Hematopoietic multipotent progenitor cell treated with erythropoietin and hydrocortisone succinate and interleukin-3 and kit ligand, for 6 days (in vitro differentiated cells): Measurements from ENCODE around the gene NCLN.
"Not testable (repeated sequence)": the region's sequence is repeated elsewhere in the genome, so short reads cannot be mapped to it uniquely, and the experiment has no call there.

Source experiments
- DNase-seq: peaks from one replicate; pipeline ENCODE4 v3.0.0-alpha.2; 2015

NCLN gene

DNA sequence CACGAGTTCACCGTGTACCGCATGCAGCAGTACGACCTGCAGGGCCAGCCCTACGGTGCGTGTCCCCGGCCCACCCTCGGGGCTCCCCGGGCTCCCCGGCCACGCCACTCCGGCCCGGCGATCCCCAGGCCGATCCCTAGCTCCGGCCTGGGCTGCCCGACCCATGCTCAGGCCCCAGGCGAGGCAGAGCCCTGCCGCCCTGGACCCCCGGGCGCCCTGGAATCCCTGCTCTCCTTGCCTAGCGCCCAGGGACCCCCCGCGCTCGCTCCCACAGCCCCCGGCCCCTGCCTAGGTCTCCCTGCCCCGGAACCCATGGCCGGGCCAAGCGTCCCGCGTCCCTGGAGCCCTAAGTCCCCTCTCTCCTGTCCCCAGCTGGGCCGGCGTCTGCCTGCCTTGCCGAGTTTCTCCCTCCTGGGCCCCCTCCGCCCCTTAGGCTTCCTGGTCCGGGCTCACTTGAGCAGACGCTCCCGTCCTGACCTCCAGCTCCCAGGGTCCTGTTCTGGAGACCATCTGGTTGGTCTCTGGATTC lies 494 bp downstream of the NCLN start:
- DNase-seq = no peak

GRCh38 chr19:3186891-3187661 lies 1.3 kb downstream of the NCLN start:
- no peak for DNase-seq

DNA sequence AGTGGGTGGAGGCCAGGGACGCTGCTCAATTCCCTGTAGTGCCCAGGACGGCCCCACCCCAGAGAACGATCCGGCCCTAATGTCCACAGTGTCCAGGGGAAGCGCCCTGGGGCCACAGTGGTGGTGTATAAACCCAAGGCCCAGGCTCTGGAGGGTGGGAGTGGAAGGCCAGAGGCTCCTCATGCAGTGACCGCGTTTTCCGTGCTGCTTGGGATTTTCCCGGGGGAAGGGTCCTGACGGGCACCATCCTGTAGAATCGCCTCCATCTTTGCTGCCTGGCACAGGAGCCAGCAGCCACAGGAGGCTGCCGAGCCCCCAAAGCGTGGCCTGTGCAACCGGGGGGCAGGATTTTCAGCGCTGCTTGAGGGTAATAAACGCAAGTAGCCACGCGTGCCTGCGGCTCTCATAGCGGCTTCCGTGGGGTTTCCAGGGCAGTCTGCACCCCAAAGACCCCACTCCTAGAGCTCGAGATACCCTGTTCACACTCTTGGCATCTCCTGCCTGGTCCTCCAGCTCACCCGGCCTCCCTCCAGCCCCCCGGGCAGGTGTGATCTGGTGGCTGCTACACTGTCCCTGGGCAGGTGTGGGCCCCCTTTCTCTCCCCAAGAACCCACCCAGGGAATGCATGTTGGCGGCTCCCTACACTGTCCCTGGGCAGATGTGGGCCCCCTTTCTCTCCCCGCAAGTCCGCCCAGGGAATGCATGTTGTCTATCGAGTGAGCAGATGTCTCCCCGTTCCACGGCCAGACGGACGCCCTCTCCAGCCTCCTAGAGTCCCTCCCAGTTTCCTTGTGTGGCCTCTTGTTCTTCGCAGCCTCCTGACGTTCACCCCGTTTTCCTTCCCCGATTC lies 2.2 kb downstream of the NCLN start:
- DNase-seq = no peak

- DNase-seq = peak; percentile 35
Measured at GRCh38 chr19:3188627-3189596, 3.2 kb downstream of the NCLN start.

DNA sequence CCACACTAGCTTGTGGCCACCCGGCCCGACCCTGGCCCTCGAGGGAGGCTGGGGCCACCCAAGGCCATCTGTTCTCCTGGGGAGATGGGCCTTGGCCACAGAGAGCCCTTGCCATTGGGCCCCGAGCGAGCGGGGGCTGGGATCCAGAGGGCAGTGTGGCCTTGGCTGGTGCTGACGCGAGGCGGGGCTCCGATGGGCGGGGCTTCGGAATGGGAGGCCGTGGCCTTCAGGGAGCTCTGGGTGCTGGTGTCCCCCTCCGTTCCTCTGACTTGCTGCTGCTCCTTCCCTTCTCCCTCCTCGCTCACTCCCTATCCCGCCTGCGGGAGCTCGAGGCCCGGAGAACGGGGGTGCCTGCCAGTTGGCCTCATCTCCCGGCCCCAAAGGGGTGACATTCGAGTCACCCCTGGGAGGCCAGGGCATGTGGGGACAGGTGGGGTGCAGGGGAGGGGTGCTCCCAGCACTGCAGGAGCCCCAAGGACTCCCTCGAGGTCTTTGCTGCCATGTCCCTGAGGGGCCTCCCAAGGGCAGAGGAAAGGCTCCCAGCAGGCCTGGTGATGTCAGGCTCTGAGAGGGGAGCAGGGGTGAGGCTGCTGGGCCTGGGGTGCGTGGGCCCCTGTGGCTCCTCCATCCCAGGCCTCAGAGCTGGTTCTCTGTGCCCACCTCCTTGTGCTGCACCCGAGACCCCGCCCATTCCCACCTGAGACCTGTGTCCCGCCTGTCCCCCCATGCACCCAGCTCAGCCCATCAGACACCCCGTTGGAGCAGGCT lies 4.2 kb downstream of the NCLN start:
- DNase-seq = no peak

DNA sequence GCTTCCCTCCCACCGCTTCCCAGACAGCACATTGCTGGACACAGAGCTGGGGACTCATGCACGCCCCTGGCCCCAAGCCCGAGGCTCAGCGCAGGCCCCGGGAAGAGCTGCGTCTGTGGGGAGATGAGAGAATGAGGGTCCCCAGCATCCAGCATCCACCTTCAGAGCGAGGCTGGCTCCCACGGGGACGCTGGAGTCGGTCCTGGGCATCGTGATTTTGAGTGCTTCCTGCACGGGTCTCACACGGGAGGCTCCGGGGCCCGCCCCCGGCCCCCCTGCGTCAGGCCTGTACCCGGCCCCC lies 4.7 kb downstream of the NCLN start:
- DNase-seq = no peak

DNA sequence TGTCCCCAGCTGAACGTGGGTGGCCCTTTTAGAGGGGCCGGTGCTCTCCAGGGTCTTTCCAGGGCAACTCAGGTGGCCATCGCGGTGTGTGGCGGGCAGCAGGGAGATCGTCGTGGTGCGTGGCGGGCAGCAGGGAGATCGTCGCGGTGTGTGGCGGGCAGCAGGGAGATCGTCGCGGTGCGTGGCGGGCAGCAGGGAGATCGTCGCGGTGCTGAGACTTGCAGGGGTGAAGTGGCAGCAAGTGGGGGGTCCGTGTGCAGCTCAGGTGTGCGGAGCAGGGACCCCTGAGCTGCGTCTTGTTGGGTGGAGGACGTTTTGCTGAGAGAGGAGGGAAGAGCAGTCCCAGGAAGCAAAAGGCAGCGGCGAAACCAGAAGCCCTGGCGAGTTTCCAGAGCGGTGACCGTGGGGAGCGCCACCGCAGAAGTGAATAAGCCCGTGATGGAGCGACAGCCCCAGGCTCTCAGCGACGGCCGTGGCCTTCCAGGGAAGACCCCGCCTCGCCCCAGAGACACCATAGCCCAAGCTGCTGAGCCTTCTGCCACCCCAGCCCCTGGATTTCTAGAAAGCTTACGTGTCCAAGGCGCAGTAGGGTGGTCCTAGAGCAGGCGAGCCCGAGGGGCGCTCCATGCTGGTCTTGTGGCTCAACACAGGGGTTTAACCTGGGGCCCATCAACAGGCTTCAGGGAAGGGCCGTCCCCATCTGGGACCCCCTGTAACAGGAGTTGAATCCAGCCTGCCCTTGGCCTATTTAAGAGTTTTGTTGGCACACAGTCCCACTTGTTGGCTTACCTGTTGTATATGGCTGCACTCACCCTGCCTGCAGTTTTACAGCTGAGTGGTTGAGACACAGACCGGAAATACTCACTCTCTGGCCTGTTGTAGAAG lies 5.4 kb downstream of the NCLN start:
- DNase-seq = no peak

- DNase-seq = not testable (repeated sequence)
Measured at GRCh38 chr19:3191806-3192104, 6.0 kb downstream of the NCLN start.

GRCh38 chr19:3192228-3192635 lies 6.5 kb downstream of the NCLN start:
- DNase-seq = no peak

- no peak for DNase-seq
Measured at GRCh38 chr19:3192684-3193083, 7.0 kb downstream of the NCLN start.

GRCh38 chr19:3193256-3194105 lies 7.8 kb downstream of the NCLN start:
- DNase-seq = peak; percentile 75

- DNase-seq = peak; percentile 95
Measured at GRCh38 chr19:3194106-3195087, 8.7 kb downstream of the NCLN start.

- DNase-seq = no peak
Measured at GRCh38 chr19:3196064-3196932, 10.6 kb downstream of the NCLN start.

DNA sequence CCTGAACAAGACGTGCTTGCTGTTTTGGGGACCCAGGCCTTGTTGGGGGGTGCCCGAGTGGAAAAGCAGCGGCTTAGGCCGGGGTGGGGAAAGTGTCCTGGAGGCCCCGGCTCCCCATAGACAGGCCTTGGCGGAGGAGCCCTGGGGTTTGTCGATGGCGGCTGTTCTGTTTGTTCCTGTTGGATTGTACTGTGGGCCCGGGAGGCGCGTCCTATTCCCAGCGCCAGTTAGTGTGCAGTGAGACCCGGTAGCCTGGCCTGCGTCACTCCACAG lies 11.1 kb downstream of the NCLN start:
- DNase-seq = no peak

DNA sequence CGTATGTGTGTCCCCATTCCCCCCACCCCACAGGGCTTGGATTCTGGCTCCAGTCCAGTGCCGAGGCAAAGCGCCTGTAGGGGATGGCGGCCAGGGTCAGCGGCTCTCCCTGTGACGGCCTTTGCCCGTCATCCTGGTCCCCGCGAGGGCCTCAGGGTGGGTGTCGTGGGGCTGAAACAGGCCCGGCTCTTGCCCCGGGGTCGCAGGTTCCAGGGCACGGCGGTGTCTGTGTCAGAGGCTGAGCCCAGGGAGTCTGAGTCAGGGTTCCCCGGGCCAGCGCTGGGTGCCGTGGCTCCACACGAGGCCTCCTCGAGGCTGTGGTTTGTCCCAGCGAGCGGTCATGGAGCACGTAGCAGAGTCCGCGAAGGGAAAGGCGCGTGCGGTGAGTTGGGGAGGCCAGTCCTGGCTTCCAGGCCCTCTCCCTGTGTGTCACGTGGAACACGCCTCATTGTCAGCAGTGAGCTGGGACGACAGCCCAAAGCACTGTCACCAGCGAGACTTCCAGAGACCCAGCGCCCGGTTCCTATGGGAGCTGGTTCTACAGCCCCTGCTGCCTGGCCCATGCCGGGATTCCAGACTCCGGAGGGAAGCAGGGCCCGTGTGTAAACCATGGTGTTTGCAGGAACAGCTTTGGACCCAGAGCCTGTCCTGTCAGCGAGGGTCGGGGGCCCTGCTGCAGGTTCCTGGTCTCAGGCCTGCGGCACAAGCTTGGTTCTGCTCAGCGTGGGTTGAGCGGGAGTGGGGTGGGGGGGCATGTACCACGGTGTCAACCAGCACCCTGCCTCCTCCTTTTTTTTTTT lies 13.4 kb downstream of the NCLN start:
- DNase-seq = no peak

DNA sequence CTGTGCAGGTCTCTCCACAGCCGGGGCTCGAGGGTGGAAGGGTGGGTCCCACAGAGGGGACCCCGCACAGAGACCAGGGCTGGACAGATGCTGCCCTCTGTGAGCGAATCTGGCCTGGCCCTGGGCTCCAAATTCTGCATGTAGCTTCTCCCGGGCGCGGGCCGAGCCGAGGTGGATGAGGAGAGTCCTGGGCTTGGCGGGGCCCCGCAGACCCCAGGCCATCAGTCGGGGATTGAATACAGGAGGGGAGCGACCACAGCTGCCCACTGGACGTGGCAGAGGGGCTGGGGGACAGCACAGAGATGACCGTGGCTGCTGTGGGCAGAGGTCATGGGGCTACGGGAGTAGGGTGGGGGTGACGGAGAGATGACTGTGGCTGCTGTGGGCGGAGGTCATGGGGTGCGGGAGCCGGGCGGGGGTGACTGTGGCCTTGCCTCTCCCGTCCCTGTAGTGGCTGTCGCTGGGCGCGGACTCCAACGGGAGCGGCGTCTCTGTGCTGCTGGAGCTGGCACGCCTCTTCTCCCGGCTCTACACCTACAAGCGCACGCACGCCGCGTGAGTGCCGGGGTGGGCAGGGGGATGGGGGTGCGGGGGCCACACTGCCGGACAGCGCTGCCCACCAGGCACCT lies 15.5 kb downstream of the NCLN start:
- no peak for DNase-seq

GRCh38 chr19:3201911-3202310 lies 16.2 kb downstream of the NCLN start:
- no peak for DNase-seq
